ENCODE data around the gene TEKT5.

- TF ChIP-seq CTCF (IDR thresholded peaks at IDR 0.05) (no peak), POLR2A (IDR thresholded peaks at IDR 0.05) (no peak)
Measured at GRCh38 chr16:10594312-10594950, 100.3 kb downstream of the TEKT5 start.

Measured in body of pancreas (tissue), 4 donors.